H1 (cell line): ENCODE data around the gene RRP1B.

Experiments
- CTCF ChIP-seq, 3 experiments: IDR thresholded peaks; 1 replicate in 2 of 3; 2 replicates in 1 of 3; pipeline versions ENCODE4 v1.5.1 to v1.6.1; 2011; ENCODE audit warnings: low read length in 3 of 3, mild to moderate bottlenecking in 3 of 3, inconsistent platforms in 2 of 3, low read depth in 1 of 3, moderate library complexity in 1 of 3; ENCODE audit not compliant: insufficient read depth in 1 of 3; ENCODE audit errors: control extremely low read depth in 1 of 3
- EZH2 ChIP-seq: fragments of 200-600 bp; sonication (generic); IDR thresholded peaks from 2 replicates; pipeline ENCODE4 v1.7.1; 2012; ENCODE audit warnings: low read depth, mild to moderate bottlenecking, moderate library complexity, low read length, inconsistent platforms; ENCODE audit not compliant: severe bottlenecking
- GTF2F1 ChIP-seq: IDR thresholded peaks from 2 replicates; pipeline ENCODE4 v1.6.1; 2012; ENCODE audit warnings: low read depth, low read length, improper control_type of control experiment, borderline replicate concordance
- JUN ChIP-seq: IDR thresholded peaks from 2 replicates; pipeline ENCODE4 v1.6.1; 2011; ENCODE audit warnings: low read depth, mild to moderate bottlenecking, improper control_type of control experiment, low read length
- POLR2AphosphoS5 ChIP-seq: IDR thresholded peaks from 2 replicates; pipeline ENCODE4 v1.6.1; 2011; ENCODE audit warnings: low read depth, low read length
- RAD21 ChIP-seq, 2 experiments: IDR thresholded peaks in 1 of 2; conservative IDR thresholded peaks in 1 of 2; 2 replicates each; pipeline ENCODE4 v1.6.1; 2011; ENCODE audit warnings: low read depth in 2 of 2, low read length in 2 of 2, improper control_type of control experiment in 1 of 2, inconsistent platforms in 1 of 2, mild to moderate bottlenecking in 1 of 2, moderate library complexity in 1 of 2
- RNF2 ChIP-seq: fragments of 200-900, 300-1000 bp; sonication (generic); IDR thresholded peaks from 2 replicates; pipeline ENCODE4 v1.7.1; 2016; ENCODE audit warnings: borderline replicate concordance, low read depth, mild to moderate bottlenecking, antibody characterized with exemption, low read length; ENCODE audit not compliant: poor library complexity, severe bottlenecking; ENCODE audit errors: missing control alignments
- SP2 ChIP-seq: IDR thresholded peaks from 2 replicates; pipeline ENCODE4 v1.6.1; 2012; ENCODE audit warnings: mild to moderate bottlenecking, low read length, inconsistent platforms
- USF2 ChIP-seq: IDR thresholded peaks from 2 replicates; pipeline ENCODE4 v1.6.1; 2011; ENCODE audit warnings: low read length, improper control_type of control experiment

- no peak for TF ChIP-seq RNF2
- TF ChIP-seq CTCF (IDR thresholded peaks at IDR 0.05; ENCODE audit: control extremely low read depth in 1 of 3, insufficient read depth in 1 of 3, low read depth in 1 of 3, low read length in 3 of 3): no peak
- TF ChIP-seq POLR2AphosphoS5: no peak
- no peak for TF ChIP-seq RAD21 (IDR thresholded peaks at IDR 0.05 in 1 of 2, conservative IDR thresholded peaks at IDR 0.05 in 1 of 2; ENCODE audit: low read depth in 2 of 2, low read length in 2 of 2)
- no peak for TF ChIP-seq JUN
- TF ChIP-seq USF2: no peak
- no peak for TF ChIP-seq SP2
- no peak for TF ChIP-seq EZH2
- TF ChIP-seq GTF2F1: no peak
These were observed 10.7 kb downstream of the RRP1B start for GRCh38 chr21:43669828-43670605.
